Stimulated activated CD8-positive, alpha-beta memory T cell treated with anti-CD3 and anti-CD28 coated beads, Interleukin-2, amount 100 ng/mL, for 48 hours (primary cell): ENCODE results near the gene DPM3.

Source experiments
- DNase-seq, 2 donors: peaks; one replicate each; pipeline ENCODE4 v3.0.0-alpha.2; 2020; ENCODE audit warnings: low read depth in 2 of 2

The DPM3 gene

DNA sequence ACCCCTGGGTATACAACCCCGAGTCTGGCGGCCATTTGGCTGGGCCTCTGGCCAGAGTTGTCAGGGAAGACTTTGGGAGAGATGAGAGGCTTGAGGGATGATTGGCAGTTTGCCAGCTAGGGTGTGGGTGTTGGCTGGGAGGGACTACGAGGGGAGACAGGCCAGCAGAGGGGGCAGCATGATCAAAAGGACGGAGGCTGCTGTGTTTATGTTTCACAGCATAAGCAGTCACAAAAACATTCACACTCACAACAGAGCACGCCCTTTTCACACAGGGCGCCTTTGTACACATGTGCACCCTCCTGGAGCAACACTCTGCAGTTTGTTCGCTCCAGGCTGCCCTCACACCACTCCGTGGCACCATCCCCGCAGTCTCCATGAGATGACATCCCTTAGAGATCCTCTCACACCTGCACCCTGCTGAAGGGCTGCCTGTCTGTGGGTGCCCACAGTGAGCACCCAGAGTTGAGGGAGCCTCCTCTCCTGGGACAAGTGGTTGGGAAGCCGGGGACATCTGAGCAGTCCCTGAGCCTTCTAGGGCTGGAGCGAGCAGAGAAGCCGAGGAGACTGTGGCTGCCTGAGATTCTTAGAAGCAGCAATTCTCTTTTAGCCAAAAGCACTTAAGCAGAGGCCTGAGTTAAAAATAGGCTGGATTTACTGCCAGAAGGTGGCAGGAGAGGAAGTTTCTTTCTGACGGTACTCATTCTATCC, 46.3 kb downstream of the DPM3 start:
- DNase-seq, result no peak

DNA sequence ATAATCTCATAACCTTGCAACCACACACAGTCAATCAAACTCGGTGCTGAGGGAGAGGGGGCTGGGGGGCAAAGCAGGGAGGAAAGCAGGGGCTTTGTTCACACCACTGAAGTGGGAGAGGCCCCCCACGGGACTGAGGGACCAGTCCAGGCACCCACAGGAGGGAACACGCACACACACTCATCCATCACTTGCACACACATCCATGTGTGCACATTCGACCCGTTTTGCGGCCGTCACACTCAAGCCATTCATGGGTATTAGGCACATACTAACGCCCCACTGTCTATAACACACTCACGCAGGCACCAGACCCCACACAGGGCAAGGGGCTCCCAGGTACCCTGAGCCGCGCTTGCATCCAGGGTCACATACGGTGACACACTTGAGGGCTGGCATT, 47.7 kb downstream of the DPM3 start:
- no peak for DNase-seq

DNA sequence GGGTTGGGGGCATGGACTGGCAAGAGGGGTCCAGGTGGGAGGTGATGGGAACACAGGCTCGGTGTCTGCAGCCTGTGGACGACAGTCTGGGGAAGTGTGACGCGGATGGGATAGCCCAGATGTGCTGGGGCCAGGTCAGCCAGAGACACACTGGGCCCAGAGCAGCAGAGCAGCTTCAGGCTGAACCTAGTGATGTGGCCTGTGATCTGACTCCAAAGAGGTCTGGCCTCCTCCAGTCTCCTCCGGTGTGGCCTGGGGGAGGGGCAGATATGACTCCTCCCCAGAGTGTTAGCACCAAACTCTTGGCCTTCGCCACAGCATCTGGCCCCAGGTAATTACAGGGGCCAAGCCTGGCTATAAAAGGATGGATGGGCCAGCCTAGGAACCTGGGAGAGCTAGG, 48.2 kb downstream of the DPM3 start:
- no peak for DNase-seq

DNA sequence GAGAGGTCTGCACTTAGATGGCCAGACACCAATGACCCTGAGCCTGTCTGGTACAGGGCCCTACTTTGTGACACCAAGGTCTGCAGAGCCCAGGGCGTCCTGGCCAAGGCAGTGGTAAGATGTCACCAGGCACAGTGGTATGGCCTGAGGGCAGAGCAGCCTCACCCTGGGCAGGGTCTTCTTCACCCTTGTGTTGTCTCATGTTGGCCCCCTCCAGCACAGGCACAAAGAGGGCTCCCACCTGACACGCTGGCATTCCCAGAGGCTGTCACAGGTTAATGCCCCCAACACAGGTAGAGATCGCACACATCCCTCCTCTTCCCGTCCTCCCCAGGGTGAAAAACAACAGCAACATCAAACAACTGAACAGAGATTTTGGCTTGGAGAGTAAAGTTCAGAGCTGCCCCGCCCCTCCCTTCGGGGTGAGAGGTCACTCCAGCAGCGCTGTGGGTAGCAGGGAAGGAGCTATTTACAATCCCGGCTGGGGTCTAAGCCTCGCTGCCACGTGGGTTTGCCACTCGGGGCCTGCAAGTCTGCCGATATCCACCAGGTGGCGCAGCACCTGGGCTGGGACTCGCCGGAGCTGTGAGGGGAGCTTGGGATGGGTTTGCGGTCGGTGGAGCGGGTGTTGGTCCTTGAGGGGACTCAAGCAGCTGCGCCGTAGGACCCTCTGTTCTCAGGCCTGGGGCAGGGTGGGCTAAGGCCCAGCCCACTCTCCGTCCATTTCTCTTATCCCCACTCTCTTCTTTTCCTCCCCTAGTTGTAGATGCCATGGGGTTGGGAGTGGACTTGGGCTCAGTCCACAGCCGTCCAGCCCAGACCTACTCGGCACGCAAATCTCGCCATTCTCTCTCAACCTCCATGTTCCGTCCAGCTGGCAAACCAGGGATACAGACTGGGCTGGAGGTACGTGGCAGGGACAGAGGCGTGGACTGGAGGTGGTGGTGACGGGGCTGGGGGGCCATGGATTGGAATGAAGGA, 49.0 kb downstream of the DPM3 start:
- peak; percentile 72 to 76 for DNase-seq
